HepG2 (cell line): ENCODE data around the gene ZNF507. TPM values are rescaled to one million over a fixed set of nuclear protein-coding genes. Genes with fewer than 3 reads are reported as not detected.

Source experiments
- AGO1 ChIP-seq: fragments of 200-400 bp; formaldehyde crosslinking; IDR thresholded peaks from 2 replicates; pipeline ENCODE4 v1.6.1; 2017; ENCODE audit warnings: mild to moderate bottlenecking, low read depth, low read length, moderate library complexity; ENCODE audit not compliant: poor library complexity, severe bottlenecking
- ARID5B ChIP-seq: IDR thresholded peaks from 2 replicates; pipeline ENCODE4 v1.4.0; 2020; ENCODE audit warnings: mild to moderate bottlenecking, missing genetic modification reagents
- FUBP1 ChIP-seq: sonication (generic); formaldehyde crosslinking; IDR thresholded peaks from 2 replicates; pipeline ENCODE4 v1.5.1; 2020; ENCODE audit warnings: missing genetic modification reagents, mild to moderate bottlenecking, borderline replicate concordance
- GLI4 ChIP-seq: sonication (generic); formaldehyde crosslinking; IDR thresholded peaks from 2 replicates; pipeline ENCODE4 v1.5.1; 2020; ENCODE audit warnings: missing genetic modification reagents, mild to moderate bottlenecking, moderate library complexity, borderline replicate concordance
- GZF1 ChIP-seq: sonication (generic); formaldehyde crosslinking; IDR thresholded peaks from 2 replicates; pipeline ENCODE4 v1.5.1; 2020; ENCODE audit warnings: mild to moderate bottlenecking, missing genetic modification reagents
- KLF11 ChIP-seq: IDR thresholded peaks from 2 replicates; pipeline ENCODE4 v1.6.1; 2016; ENCODE audit warnings: missing compliant biosample characterization
- KMT2A ChIP-seq: sonication (generic); formaldehyde crosslinking; IDR thresholded peaks from 2 replicates; pipeline ENCODE4 v1.4.0; 2020; ENCODE audit warnings: missing genetic modification reagents
- MAFF ChIP-seq: IDR thresholded peaks from 2 replicates; pipeline ENCODE4 v1.6.1; 2011; ENCODE audit warnings: low read depth, low read length, improper control_type of control experiment
- MTA1 ChIP-seq: sonication (generic); formaldehyde crosslinking; IDR thresholded peaks from 2 replicates; pipeline ENCODE4 v1.4.0; 2020; ENCODE audit warnings: missing genetic modification reagents, mild to moderate bottlenecking, borderline replicate concordance
- SMC3 ChIP-seq: IDR thresholded peaks from 2 replicates; pipeline ENCODE4 v1.6.1; 2011; ENCODE audit warnings: low read length, improper control_type of control experiment
- XRCC5 ChIP-seq: fragments of 200-400 bp; formaldehyde crosslinking; optimal IDR thresholded peaks from 2 replicates; pipeline ENCODE3; 2017; ENCODE audit warnings: mild to moderate bottlenecking, low read length
- ZBTB38 ChIP-seq: sonication (generic); formaldehyde crosslinking; IDR thresholded peaks from 2 replicates; pipeline ENCODE4 v1.5.1; 2020; ENCODE audit warnings: mild to moderate bottlenecking, missing genetic modification reagents
- ZNF414 ChIP-seq: sonication (generic); formaldehyde crosslinking; IDR thresholded peaks from 2 replicates; pipeline ENCODE4 v1.5.0; 2020; ENCODE audit warnings: missing genetic modification reagents
- ZNF501 ChIP-seq: sonication (generic); formaldehyde crosslinking; IDR thresholded peaks from 2 replicates; pipeline ENCODE4 v1.5.1; 2020; ENCODE audit warnings: mild to moderate bottlenecking, moderate library complexity, missing genetic modification reagents
- ZNF510 ChIP-seq: sonication (generic); formaldehyde crosslinking; IDR thresholded peaks from 2 replicates; pipeline ENCODE4 v1.4.0; 2020; ENCODE audit warnings: low read depth, mild to moderate bottlenecking, missing genetic modification reagents
- ZNF607 ChIP-seq: sonication (generic); formaldehyde crosslinking; IDR thresholded peaks from 2 replicates; pipeline ENCODE4 v1.5.1; 2020; ENCODE audit warnings: missing genetic modification reagents, mild to moderate bottlenecking, borderline replicate concordance
- ZNF687 ChIP-seq: sonication (generic); formaldehyde crosslinking; IDR thresholded peaks from 2 replicates; pipeline ENCODE4 v1.5.1; 2020; ENCODE audit warnings: mild to moderate bottlenecking, missing genetic modification reagents, moderate library complexity
- polyA plus RNA-seq, 8 experiments: library from polyadenylated mRNA; depleted of rRNA in 3 of 8; stranded (reverse) in 7 of 8; unstranded in 1 of 8; fragments of >200 nt; fragmentation: Illumina TruSeq in 4 of 8; extraction: Trizol in 4 of 8; gene quantifications; 2 replicates each; pipeline versions ENCODE4 v1.2.1 to v1.2.3, GENCODE V29; 2011 to 2016; ENCODE audit warnings: low read depth in 4 of 8, missing spikeins in 1 of 8, mixed read lengths in 1 of 8; ENCODE audit not compliant: insufficient read depth in 1 of 8
- total RNA-seq, 5 experiments: library from RNA; depleted of rRNA; stranded (reverse); fragments of >200 nt; fragmentation: Illumina TruSeq; extraction: Trizol; gene quantifications; 2 replicates each; pipeline ENCODE4 v1.2.3, GENCODE V29; 2016; ENCODE audit warnings: low read depth in 1 of 5

The ZNF507 gene
- total and polyA plus RNA-seq, 2 of the 13 experiments (the other 11 are each of a cell fraction or from before 2014, with no cell fraction given), result 7.3 to 10.9 TPM

GRCh38 chr19:32339988-32340874 lies 5.2 kb upstream of the ZNF507 start (continued):
- TF ChIP-seq ZNF687 (CRISPR knock-in tag), result peak; percentile 29; the same call in 1 of the 2 replicates
- no peak for TF ChIP-seq KMT2A
- TF ChIP-seq AGO1, result no peak
- no peak for TF ChIP-seq ARID5B
- no peak for TF ChIP-seq ZNF414 (CRISPR knock-in tag)
- TF ChIP-seq ZNF607, result 0 out of 2 replicates have a peak, but pooled peaks have one; percentile 31
- no peak for TF ChIP-seq ZNF510
- peak; percentile 80 for TF ChIP-seq SMC3
- no peak for TF ChIP-seq MTA1
- peak; percentile 72 for TF ChIP-seq ZNF501
- TF ChIP-seq FUBP1, result no peak
- TF ChIP-seq GLI4 (CRISPR knock-in tag), result no peak
- peak; percentile 38; the same call in 1 of the 2 replicates for TF ChIP-seq ZBTB38 (CRISPR knock-in tag)
- no peak for TF ChIP-seq MAFF
- TF ChIP-seq KLF11, result no peak
- TF ChIP-seq GZF1, result no peak
- TF ChIP-seq XRCC5, result peak; percentile 55
